ENCODE data around the gene IRF9. TPM values are rescaled to one million over a fixed set of nuclear protein-coding genes. Genes with fewer than 3 reads are reported as not detected.

Gene IRF9
- total and polyA plus RNA-seq, 4 donors = 75.3 to 124 (median 95.6) TPM

- H3K4me1 ChIP-seq (ENCODE audit: control insufficient read depth in 5 of 5, insufficient read depth in 5 of 5, low read length in 5 of 5) = peaks cover 0 to 18% (median 9%) of the 10 kb centered on the region in 5 donors
- H3K27ac ChIP-seq (ENCODE audit: low read depth in 1 of 2, low read length in 1 of 2) = no peak overlapping the region
- WGBS, 2 donors = 94 to 97% methylated on average over 10 of the region's 10 CpGs
- no peak overlapping the region for H3K9ac ChIP-seq (ENCODE audit: insufficient read depth in 1 of 2, low read length in 2 of 2)
- no peaks in the 10 kb centered on the region for H3K27me3 ChIP-seq (ENCODE audit: control insufficient read depth in 3 of 3, insufficient read depth in 3 of 3, low read length in 2 of 3)
- ATAC-seq (ENCODE audit: insufficient read depth, low FRiP score) (no peak), DNase-seq (no peak)
- no peak for TF ChIP-seq CTCF (IDR thresholded peaks at IDR 0.05; ENCODE audit: control extremely low read depth, extremely low read depth)
- no peaks in the 10 kb centered on the region for H3K9me3 ChIP-seq (ENCODE audit: control insufficient read depth in 4 of 4, insufficient read depth in 3 of 4, low read length in 3 of 4)
- H3K4me3 ChIP-seq = no peak overlapping the region
- H3K36me3 ChIP-seq (ENCODE audit: control insufficient read depth in 4 of 4, insufficient read depth in 4 of 4, low read length in 4 of 4) = peaks cover 10 to 34% (median 23%) of the 10 kb centered on the region in 4 donors
These were observed 29.4 kb downstream of the IRF9 start for GRCh38 chr14:24190416-24190815.

GRCh38 chr14:24192933-24193332 lies 31.9 kb downstream of the IRF9 start:
- Histone ChIP-seq H3K4me3 (no peak overlapping the region), H3K27ac (ENCODE audit: low read depth in 1 of 2, low read length in 1 of 2) (no peak overlapping the region), H3K36me3 (ENCODE audit: control insufficient read depth in 4 of 4, insufficient read depth in 4 of 4, low read length in 4 of 4) (peaks cover 5 to 18% (median 13%) of the 10 kb centered on the region in 4 donors), H3K4me1 (ENCODE audit: control insufficient read depth in 5 of 5, insufficient read depth in 5 of 5, low read length in 5 of 5) (peaks cover 0 to 25% (median 8%) of the 10 kb centered on the region in 5 donors), H3K9ac (ENCODE audit: insufficient read depth in 1 of 2, low read length in 2 of 2) (no peak overlapping the region), H3K9me3 (ENCODE audit: control insufficient read depth in 4 of 4, insufficient read depth in 3 of 4, low read length in 3 of 4) (no peaks in the 10 kb centered on the region), H3K27me3 (ENCODE audit: control insufficient read depth in 3 of 3, insufficient read depth in 3 of 3, low read length in 2 of 3) (no peaks in the 10 kb centered on the region)
- DNase-seq (no peak), ATAC-seq (ENCODE audit: insufficient read depth, low FRiP score) (no peak)
- WGBS, 2 donors = 90 to 95% methylated on average over 15 of the region's 15 CpGs
- TF ChIP-seq CTCF (IDR thresholded peaks at IDR 0.05; ENCODE audit: control extremely low read depth, extremely low read depth) = no peak

GRCh38 chr14:24194186-24194872 lies 33.3 kb downstream of the IRF9 start:
- Histone ChIP-seq H3K4me3 (peak overlapping the region; percentile 53), H3K4me1 (ENCODE audit: control insufficient read depth in 5 of 5, insufficient read depth in 5 of 5, low read length in 5 of 5) (peaks cover 0 to 23% (median 8%) of the 10 kb centered on the region in 5 donors), H3K9me3 (ENCODE audit: control insufficient read depth in 4 of 4, insufficient read depth in 3 of 4, low read length in 3 of 4) (no peaks in the 10 kb centered on the region), H3K36me3 (ENCODE audit: control insufficient read depth in 4 of 4, insufficient read depth in 4 of 4, low read length in 4 of 4) (peaks cover 5 to 18% (median 13%) of the 10 kb centered on the region in 4 donors), H3K27ac (ENCODE audit: low read depth in 1 of 2, low read length in 1 of 2) (peak overlapping the region in 1 of 2 donors; percentile 98), H3K9ac (ENCODE audit: insufficient read depth in 1 of 2, low read length in 2 of 2) (peak overlapping the region; percentile 72 to 94), H3K27me3 (ENCODE audit: control insufficient read depth in 3 of 3, insufficient read depth in 3 of 3, low read length in 2 of 3) (no peaks in the 10 kb centered on the region)
- WGBS, 2 donors = 88 to 90% methylated on average over 7 of the region's 7 CpGs
- ATAC-seq (ENCODE audit: insufficient read depth, low FRiP score) (no peak), DNase-seq (no peak)
- no peak for TF ChIP-seq CTCF (IDR thresholded peaks at IDR 0.05; ENCODE audit: control extremely low read depth, extremely low read depth)

Data from lung (tissue), 12 donors.